ENCODE data around the gene SF1. TPM values are rescaled to one million over a fixed set of nuclear protein-coding genes. Genes with fewer than 3 reads are reported as not detected.

Gene SF1
- total RNA-seq, 2 experiments from 2014 or later, result 1,632 to 1,657 TPM

GRCh38 chr11:64753019-64753379 is 25.3 kb downstream of the SF1 start:
- ChIA-PET CTCF (interaction anchor here (1.0 kb wide), 1 partner anchor 15 kb away, joined by 4 read pairs; no protein-coding TSS in a partner anchor), POLR2A (interaction anchor here (1.0 to 18.7 kb wide), 3 partner anchors 8 to 25 kb away, joined by 3 to 634 read pairs (median 10); partner anchors contain the start of genes PYGM, RASGRP2 and SF1)
- TF ChIP-seq CTCF (IDR thresholded peaks at IDR 0.05), result no peak
- Mint-ChIP-seq H3K4me1 (ENCODE audit: low read depth) (peaks cover 23% of the 10 kb centered on the region), H3K36me3 (ENCODE audit: low read depth) (peaks cover 37% of the 10 kb centered on the region), H3K27ac (no peak overlapping the region), H3K9me3 (no peaks in the 10 kb centered on the region), H3K27me3 (no peaks in the 10 kb centered on the region), H3K4me3 (no peak overlapping the region)
- DNase-seq, result no peak
- no peak for ATAC-seq (ENCODE audit: poor library complexity)
- intact Hi-C loops (cut with DNase I, micrococcal nuclease), result no loop called here
- Histone ChIP-seq H3K36me3 (ENCODE audit: insufficient read depth, low read length) (peaks cover 31% of the 10 kb centered on the region), H3K4me1 (ENCODE audit: insufficient read depth, low read length) (peaks cover 40% of the 10 kb centered on the region), H3K27ac (ENCODE audit: low read depth in 1 of 2, low read length in 2 of 2) (no peak overlapping the region), H3K4me3 (ENCODE audit: low read length) (no peak overlapping the region), H3K9me3 (ENCODE audit: control insufficient read depth in 1 of 2, insufficient read depth in 1 of 2, low read length in 2 of 2) (no peaks in the 10 kb centered on the region), H3K27me3 (ENCODE audit: control insufficient read depth in 1 of 2, insufficient read depth in 2 of 2, low read length in 2 of 2) (no peaks in the 10 kb centered on the region)

DNA sequence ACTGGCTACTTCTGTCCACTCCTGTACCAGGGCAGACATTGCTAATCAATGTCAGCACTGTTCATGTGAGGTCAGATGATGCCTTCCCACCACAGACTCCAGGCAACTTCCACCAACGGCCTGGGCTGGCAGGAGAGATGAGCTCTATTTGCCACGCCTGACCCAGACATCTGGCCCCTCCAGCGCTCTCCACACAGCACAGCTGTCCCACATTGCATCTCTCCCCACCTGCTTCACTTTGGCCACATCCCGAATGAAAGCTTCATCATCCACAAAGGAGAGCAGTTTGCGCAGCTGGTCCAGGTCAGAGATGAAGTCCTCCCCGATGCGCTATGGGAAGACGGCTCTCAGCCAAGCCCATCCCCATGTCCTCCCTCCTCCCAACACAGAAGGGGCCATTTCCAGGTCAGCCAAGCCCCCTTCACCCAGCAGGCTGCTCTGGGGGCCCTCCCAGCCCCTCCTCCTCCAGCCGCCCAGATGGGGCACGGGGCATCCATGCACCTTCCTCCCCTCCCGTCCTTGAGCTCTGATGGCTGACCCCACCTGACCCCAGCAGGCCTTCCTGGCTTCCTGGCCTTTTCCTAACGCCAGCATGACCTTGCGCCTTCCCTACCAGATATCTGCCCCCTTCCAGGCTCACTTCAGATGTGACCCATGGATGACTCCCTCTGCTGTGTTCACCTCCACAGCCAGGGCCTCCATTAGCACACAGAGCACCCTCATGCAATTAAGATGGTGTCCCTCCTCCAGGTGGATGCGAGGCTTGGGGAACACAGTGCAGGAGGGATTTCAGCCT is 26.0 kb downstream of the SF1 start:
- CTCF ChIA-PET, result interaction anchor here (1.0 kb wide), 1 partner anchor 16 kb away, joined by 4 read pairs; no protein-coding TSS in a partner anchor
- Histone ChIP-seq H3K27me3 (ENCODE audit: control insufficient read depth in 1 of 2, insufficient read depth in 2 of 2, low read length in 2 of 2) (no peaks in the 10 kb centered on the region), H3K27ac (ENCODE audit: low read depth in 1 of 2, low read length in 2 of 2) (no peak overlapping the region), H3K4me1 (ENCODE audit: insufficient read depth, low read length) (peaks cover 34% of the 10 kb centered on the region), H3K4me3 (ENCODE audit: low read length) (no peak overlapping the region), H3K9me3 (ENCODE audit: control insufficient read depth in 1 of 2, insufficient read depth in 1 of 2, low read length in 2 of 2) (no peaks in the 10 kb centered on the region), H3K36me3 (ENCODE audit: insufficient read depth, low read length) (peaks cover 28% of the 10 kb centered on the region)
- DNase-seq (peak in 1 of 14 experiments; percentile 26), ATAC-seq (ENCODE audit: poor library complexity) (no peak)
- intact Hi-C loops (cut with DNase I, micrococcal nuclease), result no loop called here
- Mint-ChIP-seq H3K27me3 (no peaks in the 10 kb centered on the region), H3K36me3 (ENCODE audit: low read depth) (peaks cover 38% of the 10 kb centered on the region), H3K4me3 (peak overlapping the region; percentile 9), H3K4me1 (ENCODE audit: low read depth) (peaks cover 23% of the 10 kb centered on the region), H3K27ac (no peak overlapping the region), H3K9me3 (no peaks in the 10 kb centered on the region)
- POLR2A ChIA-PET, result interaction anchor here (1.0 to 18.7 kb wide), 3 partner anchors 8 to 26 kb away, joined by 3 to 634 read pairs (median 10); partner anchors contain the start of genes PYGM, RASGRP2 and SF1
- TF ChIP-seq CTCF (IDR thresholded peaks at IDR 0.05), result no peak

DNA sequence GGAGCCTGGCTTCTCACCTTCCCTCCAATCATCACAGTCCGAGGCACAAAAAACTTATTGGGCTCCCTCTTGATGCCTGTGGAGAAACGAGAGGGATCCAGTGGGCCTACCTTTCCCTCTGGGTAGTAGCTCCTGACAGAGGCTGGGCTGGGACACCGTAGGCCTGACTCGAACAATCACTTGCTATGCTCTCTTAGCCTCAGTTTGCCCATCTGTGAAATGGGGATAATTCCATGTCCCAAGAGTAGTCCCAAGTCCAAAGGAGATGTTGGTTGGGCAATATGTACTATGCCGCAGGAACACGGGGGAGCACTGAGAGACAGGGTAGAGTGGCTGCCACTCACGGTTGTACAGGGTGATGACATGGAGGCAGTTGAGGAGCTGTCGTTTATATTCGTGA is 26.8 kb downstream of the SF1 start:
- CTCF ChIA-PET, result no interaction called here
- Histone ChIP-seq H3K27me3 (ENCODE audit: control insufficient read depth in 1 of 2, insufficient read depth in 2 of 2, low read length in 2 of 2) (no peaks in the 10 kb centered on the region), H3K4me1 (ENCODE audit: insufficient read depth, low read length) (peaks cover 38% of the 10 kb centered on the region), H3K36me3 (ENCODE audit: insufficient read depth, low read length) (peaks cover 25% of the 10 kb centered on the region), H3K9me3 (ENCODE audit: control insufficient read depth in 1 of 2, insufficient read depth in 1 of 2, low read length in 2 of 2) (no peaks in the 10 kb centered on the region), H3K4me3 (ENCODE audit: low read length) (no peak overlapping the region), H3K27ac (ENCODE audit: low read depth in 1 of 2, low read length in 2 of 2) (no peak overlapping the region)
- Mint-ChIP-seq H3K27ac (no peak overlapping the region), H3K27me3 (no peaks in the 10 kb centered on the region), H3K4me3 (no peak overlapping the region), H3K4me1 (ENCODE audit: low read depth) (peaks cover 27% of the 10 kb centered on the region), H3K36me3 (ENCODE audit: low read depth) (peaks cover 38% of the 10 kb centered on the region), H3K9me3 (no peaks in the 10 kb centered on the region)
- TF ChIP-seq CTCF (IDR thresholded peaks at IDR 0.05), result no peak
- POLR2A ChIA-PET, result interaction anchor here (2.7 to 18.7 kb wide), 2 partner anchors 10 to 27 kb away, joined by 10 to 634 read pairs; partner anchors contain the start of genes PYGM and SF1
- DNase-seq, result peak in 1 of 14 experiments; percentile 27
- ATAC-seq (ENCODE audit: poor library complexity), result no peak
- intact Hi-C loops (cut with DNase I, micrococcal nuclease), result no loop called here

Measured in CD4-positive, alpha-beta T cell (primary cell).